HepG2 (cell line): ENCODE results near the gene PNKP. TPM values are rescaled to one million over a fixed set of nuclear protein-coding genes. Genes with fewer than 3 reads are reported as not detected.

Source experiments
- ATAC-seq: fragments of 200-7000 bp; cut with Tn5 transposase; 3 replicates; pipeline ENCODE4 v1.9.1; 2020; ENCODE audit warnings: mild to moderate bottlenecking, moderate library complexity
- BruUV-seq: library from RNA; stranded (reverse); fragments of 400-500 nt; replicated peaks from 2 replicates; lab custom pipeline; 2021; lab: Mats Ljungman, UMichigan
- CTCF ChIA-PET: fragments of 300-600 bp; formaldehyde crosslinking; extraction: SDS; loops from one replicate; lab custom pipeline; 2021; ENCODE audit warnings: low total read pairs, inconsistent platforms, low intra/inter-chr PET ratio; lab: Yijun Ruan, JAX
- POLR2A ChIA-PET: fragments of 350-600 bp; sonication (Branson Sonifier 250); formaldehyde crosslinking; loops from one replicate; lab custom pipeline; 2020; ENCODE audit warnings: antibody characterized with exemption, inconsistent platforms; lab: Yijun Ruan, JAX
- DNase-seq: peaks from one replicate; pipeline ENCODE4 v3.0.0-alpha.2; 2015; ENCODE audit warnings: low spot score
- FAIRE-seq: peaks from 3 replicates; lab custom pipeline; 2011; peaks lifted over from hg19 to GRCh38; lab: Jason Lieb, UNC
- H2AFZ ChIP-seq: one replicate; pipeline ENCODE4 v1.6.1; 2011; ENCODE audit warnings: low read length, inconsistent platforms
- H3K27ac ChIP-seq: fragments of 300-600 bp; 3 replicates; pipeline ENCODE4 v1.8.0; 2011; ENCODE audit warnings: mixed run types, mild to moderate bottlenecking, mixed read lengths, low read length, inconsistent platforms; ENCODE audit not compliant: insufficient read depth; ENCODE audit errors: extremely low read length
- H3K27me3 ChIP-seq, 2 experiments: fragments of 200-600 bp in 1 of 2; 2 replicates in 1 of 2; 3 replicates in 1 of 2; pipeline versions ENCODE4 v1.6.0 to v1.8.0; 2011; ENCODE audit warnings: low read length in 2 of 2, mild to moderate bottlenecking in 2 of 2, moderate library complexity in 2 of 2, inconsistent platforms in 1 of 2; ENCODE audit not compliant: insufficient read depth in 2 of 2, control insufficient read depth in 1 of 2
- H3K36me3 ChIP-seq, 2 experiments: fragments of 200-600 bp in 1 of 2; replicated peaks in 1 of 2; 2 replicates in 1 of 2; 3 replicates in 1 of 2; pipeline versions ENCODE4 v1.5.1 to v1.8.0; 2011; ENCODE audit warnings: low read length in 2 of 2, inconsistent platforms in 1 of 2; ENCODE audit not compliant: insufficient read depth in 2 of 2, control insufficient read depth in 1 of 2
- H3K4me1 ChIP-seq: 2 replicates; pipeline ENCODE4 v1.5.1; 2012; ENCODE audit warnings: low read length, inconsistent platforms; ENCODE audit not compliant: insufficient read depth
- H3K4me2 ChIP-seq: 2 replicates; pipeline ENCODE4 v1.6.0; 2011; ENCODE audit warnings: low read depth, low read length, inconsistent platforms
- H3K4me3 ChIP-seq, 3 experiments: fragments of 200-600 bp in 1 of 3; sonication (generic), shearing (Covaris generic) in 1 of 3; replicated peaks in 1 of 3; 2 replicates each; pipeline ENCODE4 v1.5.1; 2011 to 2016; ENCODE audit warnings: low read length in 3 of 3, inconsistent platforms in 2 of 3, low read depth in 2 of 3, mild to moderate bottlenecking in 2 of 3, control low read depth in 1 of 3, mixed read lengths in 1 of 3; ENCODE audit not compliant: insufficient read depth in 1 of 3
- H3K79me2 ChIP-seq: one replicate; pipeline ENCODE4 v1.6.1; 2011; ENCODE audit warnings: low read length, inconsistent platforms; ENCODE audit not compliant: insufficient read depth
- H3K9ac ChIP-seq: 2 replicates; pipeline ENCODE4 v1.6.0; 2011; ENCODE audit warnings: mild to moderate bottlenecking, low read depth, low read length, inconsistent platforms; ENCODE audit not compliant: insufficient read depth
- H3K9me3 ChIP-seq: 2 replicates; pipeline ENCODE4 v1.5.1; 2012; ENCODE audit warnings: mild to moderate bottlenecking, low read length
- H4K20me1 ChIP-seq: 2 replicates; pipeline ENCODE4 v1.6.0; 2011; ENCODE audit warnings: inconsistent platforms, mild to moderate bottlenecking, low read length, moderate library complexity; ENCODE audit not compliant: insufficient read depth
- ELK4 ChIP-seq: sonication (generic); formaldehyde crosslinking; IDR thresholded peaks from 2 replicates; pipeline ENCODE4 v1.9.0; 2021; ENCODE audit warnings: missing genetic modification reagents, borderline replicate concordance
- MLXIP ChIP-seq: sonication (generic); formaldehyde crosslinking; IDR thresholded peaks from 2 replicates; pipeline ENCODE4 v1.9.0; 2021; ENCODE audit warnings: missing genetic modification reagents, borderline replicate concordance
- NFE2L1 ChIP-seq: sonication (generic); formaldehyde crosslinking; IDR thresholded peaks from 2 replicates; pipeline ENCODE4 v1.4.0; 2020; ENCODE audit warnings: missing genetic modification reagents, mild to moderate bottlenecking, borderline replicate concordance
- PAX8 ChIP-seq: sonication (generic); formaldehyde crosslinking; IDR thresholded peaks from 2 replicates; pipeline ENCODE4 v1.8.0; 2022; ENCODE audit warnings: mild to moderate bottlenecking, missing genetic modification reagents, borderline replicate concordance
- PRDM4 ChIP-seq: sonication (generic); formaldehyde crosslinking; IDR thresholded peaks from 2 replicates; pipeline ENCODE4 v1.9.0; 2021; ENCODE audit warnings: missing genetic modification reagents, borderline replicate concordance
- SYNCRIP ChIP-seq: fragments of 200-400 bp; formaldehyde crosslinking; IDR thresholded peaks from 2 replicates; pipeline ENCODE4 v1.6.1; 2018; ENCODE audit warnings: mild to moderate bottlenecking, low read depth, low read length; ENCODE audit not compliant: insufficient read depth
- WGBS: methylation state at CpG from one replicate; pipeline ENCODE4 v1.1.6; 2017; ENCODE audit warnings: low lambda C conversion rate; 5-methylcytosine and 5-hydroxymethylcytosine counted together
- in situ Hi-C: cut with HindIII; loops from 2 replicates; pipeline ENCODE4 v1.10.0; 2017; ENCODE audit warnings: low pct_unique_long_range_greater_than_20kb; ENCODE audit not compliant: extremely low pct_ligation_motif_present
- intact Hi-C: fragments of 100-400 bp; cut with micrococcal nuclease; formaldehyde crosslinking; loops from one replicate; pipeline ENCODE4 v1.10.0; 2022; ENCODE audit not compliant: unreplicated experiment
- polyA plus RNA-seq, 8 experiments: library from polyadenylated mRNA; depleted of rRNA in 3 of 8; stranded (reverse) in 7 of 8; unstranded in 1 of 8; fragments of >200 nt; fragmentation: Illumina TruSeq in 4 of 8; extraction: Trizol in 4 of 8; gene quantifications; 2 replicates each; pipeline versions ENCODE4 v1.2.1 to v1.2.3, GENCODE V29; 2011 to 2016; ENCODE audit warnings: low read depth in 4 of 8, missing spikeins in 1 of 8, mixed read lengths in 1 of 8; ENCODE audit not compliant: insufficient read depth in 1 of 8
- total RNA-seq, 5 experiments: library from RNA; depleted of rRNA; stranded (reverse); fragments of >200 nt; fragmentation: Illumina TruSeq; extraction: Trizol; gene quantifications; 2 replicates each; pipeline ENCODE4 v1.2.3, GENCODE V29; 2016; ENCODE audit warnings: low read depth in 1 of 5

PNKP gene
- total and polyA plus RNA-seq, 2 of the 13 experiments (the other 11 are each of a cell fraction or from before 2014, with no cell fraction given): 12.7 to 27.1 TPM

- Histone ChIP-seq H3K4me1 (peaks cover 12% of the 10 kb centered on the region), H3K4me3 (no peak overlapping the region), H2AFZ (no peak overlapping the region), H3K36me3 (peaks cover 8 to 28% of the 10 kb centered on the region in 2 experiments; a peak in 4 of 5 replicates), H3K9ac (no peak overlapping the region), H3K79me2 (no peaks in the 10 kb centered on the region), H3K4me2 (no peak overlapping the region), H3K27ac (no peak overlapping the region), H3K9me3 (no peaks in the 10 kb centered on the region), H3K27me3 (no peaks in the 10 kb centered on the region), H4K20me1 (no peaks in the 10 kb centered on the region)
- TF ChIP-seq NFE2L1 (CRISPR knock-in tag) (no peak), PAX8 (CRISPR knock-in tag) (no peak), ELK4 (CRISPR knock-in tag) (no peak), MLXIP (CRISPR knock-in tag) (no peak), PRDM4 (no peak), SYNCRIP (no peak)
- DNase-seq: no peak
- intact Hi-C loops (no loop called here), in situ Hi-C loops (no loop called here)
- no peak for ATAC-seq
- POLR2A ChIA-PET: no interaction called here
- CTCF ChIA-PET: no interaction called here
- no peak for FAIRE-seq
- 95% methylated on average over 17 of the region's 17 CpGs for WGBS
- no TSS peak for BruUV-seq
These were observed 26.6 kb downstream of the PNKP start for GRCh38 chr19:49840736-49841249.
